OCI-LY7 (cell line): Measurements from ENCODE around the gene HRAS.

Experiments
- EZH2phosphoT487 ChIP-seq: fragments of 200-600 bp; sonication (generic); IDR thresholded peaks from 2 replicates; pipeline ENCODE4 v1.6.1; 2018; ENCODE audit warnings: low read depth, borderline replicate concordance, mild to moderate bottlenecking, mixed run types, antibody characterized with exemption, low read length, moderate library complexity, mixed read lengths
- TF ChIP-seq, protein P1 (sequence below): fragments of 200-600 bp; sonication (generic); conservative IDR thresholded peaks from 2 replicates; pipeline ENCODE4 v1.5.1; 2014; ENCODE audit warnings: mild to moderate bottlenecking, antibody characterized with exemption, low read length, moderate library complexity, mixed read lengths

DNA sequence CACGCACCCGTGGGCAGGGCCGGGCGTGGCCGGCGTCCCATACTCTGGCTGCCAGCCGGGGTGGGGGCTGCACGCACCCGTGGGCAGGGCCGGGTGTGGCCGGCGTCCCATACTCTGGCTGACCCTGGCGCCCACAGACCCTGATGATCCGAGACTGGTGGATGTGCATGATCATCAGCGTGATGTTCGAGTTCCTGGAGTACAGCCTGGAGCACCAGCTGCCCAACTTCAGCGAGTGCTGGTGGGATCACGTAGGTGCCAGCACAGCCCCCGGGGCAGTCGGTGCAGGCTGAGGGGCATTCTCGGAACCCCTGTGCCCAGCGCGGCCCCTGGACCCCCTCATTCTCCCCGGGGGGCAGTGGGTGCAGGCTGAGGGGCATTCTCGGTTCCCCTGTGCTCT lies 47.3 kb downstream of the HRAS start:
- TF ChIP-seq, protein P1, sequence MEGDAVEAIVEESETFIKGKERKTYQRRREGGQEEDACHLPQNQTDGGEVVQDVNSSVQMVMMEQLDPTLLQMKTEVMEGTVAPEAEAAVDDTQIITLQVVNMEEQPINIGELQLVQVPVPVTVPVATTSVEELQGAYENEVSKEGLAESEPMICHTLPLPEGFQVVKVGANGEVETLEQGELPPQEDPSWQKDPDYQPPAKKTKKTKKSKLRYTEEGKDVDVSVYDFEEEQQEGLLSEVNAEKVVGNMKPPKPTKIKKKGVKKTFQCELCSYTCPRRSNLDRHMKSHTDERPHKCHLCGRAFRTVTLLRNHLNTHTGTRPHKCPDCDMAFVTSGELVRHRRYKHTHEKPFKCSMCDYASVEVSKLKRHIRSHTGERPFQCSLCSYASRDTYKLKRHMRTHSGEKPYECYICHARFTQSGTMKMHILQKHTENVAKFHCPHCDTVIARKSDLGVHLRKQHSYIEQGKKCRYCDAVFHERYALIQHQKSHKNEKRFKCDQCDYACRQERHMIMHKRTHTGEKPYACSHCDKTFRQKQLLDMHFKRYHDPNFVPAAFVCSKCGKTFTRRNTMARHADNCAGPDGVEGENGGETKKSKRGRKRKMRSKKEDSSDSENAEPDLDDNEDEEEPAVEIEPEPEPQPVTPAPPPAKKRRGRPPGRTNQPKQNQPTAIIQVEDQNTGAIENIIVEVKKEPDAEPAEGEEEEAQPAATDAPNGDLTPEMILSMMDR: no peak
- no peak for TF ChIP-seq EZH2phosphoT487
